ENCODE data around the gene HHIP.

Gene HHIP

GRCh38 chr4:144656850-144657249 lies 10.9 kb downstream of the HHIP start:
- DNase-seq, result no peak

DNA sequence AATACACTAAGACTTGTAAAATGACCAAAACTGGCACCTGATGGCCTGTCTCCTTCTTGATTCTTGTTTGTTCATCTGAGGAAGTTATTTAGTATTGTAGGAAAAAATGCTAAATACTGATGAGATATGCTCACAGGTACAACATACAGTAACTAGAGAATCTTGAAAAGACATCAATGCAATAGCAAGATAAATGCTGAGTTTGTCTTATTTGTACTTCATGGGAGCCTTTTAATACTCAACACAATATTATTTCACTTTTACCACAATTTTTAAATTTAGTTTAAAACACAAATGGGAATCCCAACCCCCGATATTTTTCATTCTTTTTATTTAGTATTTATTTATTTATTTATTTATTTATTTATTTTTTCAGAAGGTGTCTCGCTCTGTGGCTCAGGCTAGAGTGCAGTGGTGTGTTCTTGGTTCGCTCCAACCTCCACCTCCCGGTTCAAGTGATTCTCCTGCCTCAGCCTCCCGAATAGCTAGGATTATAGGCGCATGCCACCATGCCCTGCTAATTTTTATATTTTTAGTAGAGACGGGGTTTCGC lies 12.1 kb downstream of the HHIP start:
- no peak for DNase-seq

DNA sequence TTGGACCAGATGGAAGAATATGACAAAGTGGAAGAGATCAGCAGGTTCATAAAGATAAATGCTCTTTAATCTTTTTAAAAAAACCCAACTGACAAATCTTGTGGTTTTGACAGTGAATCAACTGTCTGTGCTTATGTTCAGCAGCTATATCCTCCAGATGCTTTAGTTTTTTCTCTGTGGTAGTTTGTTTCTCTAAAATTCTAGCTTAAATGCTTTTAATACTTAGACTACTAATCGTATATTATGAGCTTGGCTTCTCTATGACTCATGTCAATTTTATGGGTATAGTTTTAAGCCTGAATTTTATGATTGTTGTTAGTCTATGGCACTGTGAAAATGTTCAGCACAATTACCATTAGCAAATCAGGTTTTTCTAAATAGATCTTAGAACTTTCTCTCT lies 12.9 kb downstream of the HHIP start:
- DNase-seq, result no peak

DNA sequence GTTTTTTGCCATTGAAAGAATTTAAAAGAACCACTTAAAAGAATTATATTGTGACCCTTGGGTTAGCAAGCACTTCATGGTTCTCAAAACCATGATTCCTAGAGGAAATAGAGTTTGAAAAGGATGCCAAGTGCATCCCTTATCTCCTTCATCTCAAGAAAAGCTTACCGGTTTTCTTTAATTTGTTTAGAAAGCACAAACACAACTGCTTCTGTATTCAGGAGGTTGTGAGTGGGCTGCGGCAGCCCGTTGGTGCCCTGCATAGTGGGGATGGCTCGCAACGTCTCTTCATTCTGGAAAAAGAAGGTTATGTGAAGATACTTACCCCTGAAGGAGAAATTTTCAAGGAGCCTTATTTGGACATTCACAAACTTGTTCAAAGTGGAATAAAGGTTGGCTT lies 13.5 kb downstream of the HHIP start:
- DNase-seq, result no peak

- DNase-seq, result no peak
Observed at GRCh38 chr4:144663834-144664475, 18.0 kb downstream of the HHIP start.

DNA sequence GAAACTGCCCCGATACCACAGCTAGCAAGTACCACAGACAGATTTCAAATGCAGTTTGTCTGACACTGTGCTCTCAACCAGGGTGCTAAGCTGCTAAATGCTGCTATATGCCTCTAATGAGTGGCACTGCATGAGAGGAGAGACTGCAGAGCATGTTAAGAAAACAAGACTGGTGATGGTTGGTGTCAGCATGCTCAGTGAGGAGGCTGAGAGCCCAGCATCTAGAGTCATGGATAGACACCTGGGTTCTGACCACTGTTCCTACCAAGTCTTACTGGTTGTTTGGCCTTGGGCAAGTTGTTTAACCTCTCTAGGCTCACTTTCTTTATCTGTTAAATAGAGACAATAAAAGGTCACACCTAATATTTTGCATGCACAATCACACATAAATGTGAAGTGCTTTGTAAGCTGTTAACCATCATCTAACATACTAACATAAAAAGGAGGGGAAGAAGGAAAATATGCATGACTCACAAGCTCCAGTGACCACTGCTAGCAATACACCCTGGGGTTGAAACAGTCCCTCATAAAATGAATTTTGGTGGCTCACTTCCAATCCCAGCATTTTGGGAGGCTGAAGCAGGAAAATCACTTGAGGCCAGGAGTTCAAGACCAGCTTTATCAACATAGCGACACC lies 20.7 kb downstream of the HHIP start:
- DNase-seq, result no peak

GRCh38 chr4:144667500-144667899 lies 21.5 kb downstream of the HHIP start:
- DNase-seq, result no peak

GRCh38 chr4:144670776-144671175 lies 24.8 kb downstream of the HHIP start:
- DNase-seq, result no peak

GRCh38 chr4:144674711-144675110 lies 28.8 kb downstream of the HHIP start:
- DNase-seq, result no peak

- no peak for DNase-seq
Observed at GRCh38 chr4:144681806-144682205, 35.9 kb downstream of the HHIP start.

DNA sequence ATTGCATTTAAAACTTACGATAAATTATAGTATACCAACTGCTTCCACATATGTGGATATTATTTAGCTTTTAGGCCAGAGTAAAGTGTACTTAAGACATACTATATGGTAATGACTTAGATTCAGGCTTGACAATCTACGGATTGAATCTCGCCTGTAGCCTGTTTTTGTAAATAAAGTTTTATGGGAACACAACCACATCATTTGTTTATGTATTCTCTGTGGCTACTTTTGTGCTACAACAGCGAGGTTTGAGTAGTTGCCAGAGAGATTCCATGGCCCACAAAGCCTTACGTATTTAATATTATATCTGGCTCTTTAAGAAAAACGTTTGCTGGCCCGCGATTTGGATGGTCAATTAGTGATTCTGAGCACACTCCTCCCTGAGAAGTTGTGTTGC lies 37.6 kb downstream of the HHIP start:
- DNase-seq, result no peak

DNA sequence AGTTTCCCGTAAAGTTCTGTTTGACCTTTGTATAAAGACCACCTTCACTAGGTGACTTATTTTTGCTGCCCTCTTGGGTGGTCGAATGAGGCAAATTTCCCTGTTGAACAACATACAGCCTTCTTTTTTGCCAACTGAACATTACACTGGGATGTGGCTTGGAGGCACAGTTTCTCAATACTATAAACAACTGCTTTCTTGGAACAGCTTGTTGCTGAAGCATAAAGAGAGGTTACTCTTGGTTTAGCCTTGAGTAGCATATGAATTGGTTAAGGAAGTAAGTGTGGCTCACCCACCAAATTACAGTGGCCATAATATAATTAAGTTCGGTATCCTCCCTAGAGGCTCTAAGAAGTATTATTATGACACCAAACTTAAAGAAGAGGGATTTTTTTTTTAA lies 40.0 kb downstream of the HHIP start:
- no peak for DNase-seq

- DNase-seq, result no peak
Observed at GRCh38 chr4:144686921-144687320, 41.0 kb downstream of the HHIP start.

GRCh38 chr4:144687466-144687865 lies 41.5 kb downstream of the HHIP start:
- DNase-seq, result no peak

- DNase-seq, result no peak
Observed at GRCh38 chr4:144688035-144688569, 42.1 kb downstream of the HHIP start.

- no peak for DNase-seq
Observed at GRCh38 chr4:144689125-144689524, 43.2 kb downstream of the HHIP start.

DNA sequence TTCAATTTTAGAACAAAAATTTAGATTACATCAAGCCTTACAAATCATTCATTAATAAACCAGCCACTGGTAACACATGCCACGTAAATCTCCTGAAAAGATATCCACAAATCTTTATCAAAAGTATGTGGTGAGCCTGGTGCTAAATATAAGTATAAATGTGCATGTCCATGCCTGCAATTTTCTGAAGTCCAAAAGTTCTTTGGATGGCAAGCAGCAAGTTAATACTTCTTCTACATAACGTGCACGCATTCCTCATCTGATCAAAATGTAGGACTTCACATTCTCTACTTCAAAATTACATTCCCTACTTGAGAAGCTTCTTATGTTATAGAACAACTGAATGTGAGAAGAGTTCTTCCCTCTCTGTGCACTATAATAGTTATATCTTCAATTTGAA lies 49.8 kb downstream of the HHIP start:
- DNase-seq, result no peak

DNA sequence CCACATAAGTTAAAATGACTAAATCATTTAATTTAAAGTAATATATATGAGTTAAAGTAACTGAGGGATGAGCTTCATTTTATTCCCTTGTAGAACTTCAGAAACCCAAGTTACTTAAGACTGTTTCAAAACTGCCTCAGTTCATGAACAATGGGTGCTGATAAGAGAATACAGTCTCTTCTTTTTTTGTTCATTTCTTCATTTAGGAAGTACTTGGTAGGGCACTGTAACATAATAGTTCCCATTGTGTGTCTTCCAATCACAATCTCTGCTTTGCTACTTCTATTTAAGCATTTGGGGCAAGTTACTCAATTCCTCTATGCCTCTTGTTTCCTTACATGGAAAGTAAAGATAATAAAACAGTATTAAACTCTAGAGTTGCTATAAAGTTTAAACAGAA lies 50.4 kb downstream of the HHIP start:
- no peak for DNase-seq

DNA sequence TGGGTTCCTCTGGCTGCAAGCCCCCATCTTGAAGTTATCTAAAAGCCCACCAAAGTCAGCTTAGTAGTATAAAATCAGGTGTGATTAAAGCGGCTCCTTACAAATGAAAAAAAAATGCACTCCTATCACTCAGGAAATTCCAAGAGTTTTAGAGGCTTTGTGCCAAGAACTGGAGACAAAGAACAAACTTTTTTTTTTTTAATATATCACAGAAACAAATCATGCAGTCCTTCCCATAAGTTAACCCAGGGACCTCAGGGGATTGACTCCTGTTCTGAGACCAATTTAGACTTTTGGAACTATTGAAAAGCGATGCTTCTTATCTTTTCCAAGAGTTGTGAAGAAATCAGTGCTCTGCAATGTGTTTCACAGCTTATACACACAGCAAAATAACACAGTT lies 53.6 kb downstream of the HHIP start:
- no peak for DNase-seq

DNA sequence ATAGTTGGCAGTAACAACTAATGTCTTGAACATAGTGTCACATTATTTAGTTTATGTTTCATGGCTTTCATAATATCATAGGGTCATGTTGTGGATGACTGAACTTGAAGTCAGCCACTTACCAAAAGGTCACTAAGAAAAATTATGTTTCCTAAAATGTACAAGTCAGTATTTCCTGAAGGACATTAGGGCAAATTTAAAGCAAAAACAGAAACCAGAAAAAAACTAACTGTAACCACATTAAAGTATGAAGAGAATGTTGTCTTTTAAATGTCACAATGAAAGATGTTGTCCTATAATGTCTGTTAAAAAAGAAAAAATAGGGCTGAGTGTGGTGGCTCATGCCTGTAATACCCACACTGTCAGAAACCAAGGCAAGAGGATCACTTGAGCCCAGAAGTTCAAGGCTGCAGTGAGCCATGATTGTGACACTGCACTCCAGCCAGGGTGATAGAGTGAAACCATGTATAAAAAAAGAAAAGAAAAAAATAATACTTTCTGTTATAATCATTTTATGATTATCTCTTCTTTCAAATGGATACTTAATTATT lies 55.8 kb downstream of the HHIP start:
- DNase-seq, result no peak

DNA sequence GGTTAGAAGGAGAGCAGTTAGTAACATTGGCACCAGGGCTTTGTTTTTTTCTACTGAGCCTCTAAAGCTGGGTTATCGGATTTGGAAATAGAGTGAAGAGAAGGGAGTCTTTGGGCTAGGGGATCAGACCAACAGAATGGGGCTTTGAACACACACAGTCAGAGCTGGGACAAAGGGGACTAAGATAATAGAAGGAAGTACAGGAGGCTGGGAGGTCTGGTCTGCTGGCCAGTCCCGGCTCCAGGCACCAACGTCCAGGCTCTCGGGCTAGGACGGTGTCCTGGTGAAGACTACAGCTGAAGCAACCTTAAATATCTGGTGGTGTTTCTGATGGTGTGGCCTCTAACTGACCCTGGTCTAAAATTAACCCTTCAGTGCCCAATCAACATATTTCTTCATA lies 57.5 kb downstream of the HHIP start:
- no peak for DNase-seq

DNA sequence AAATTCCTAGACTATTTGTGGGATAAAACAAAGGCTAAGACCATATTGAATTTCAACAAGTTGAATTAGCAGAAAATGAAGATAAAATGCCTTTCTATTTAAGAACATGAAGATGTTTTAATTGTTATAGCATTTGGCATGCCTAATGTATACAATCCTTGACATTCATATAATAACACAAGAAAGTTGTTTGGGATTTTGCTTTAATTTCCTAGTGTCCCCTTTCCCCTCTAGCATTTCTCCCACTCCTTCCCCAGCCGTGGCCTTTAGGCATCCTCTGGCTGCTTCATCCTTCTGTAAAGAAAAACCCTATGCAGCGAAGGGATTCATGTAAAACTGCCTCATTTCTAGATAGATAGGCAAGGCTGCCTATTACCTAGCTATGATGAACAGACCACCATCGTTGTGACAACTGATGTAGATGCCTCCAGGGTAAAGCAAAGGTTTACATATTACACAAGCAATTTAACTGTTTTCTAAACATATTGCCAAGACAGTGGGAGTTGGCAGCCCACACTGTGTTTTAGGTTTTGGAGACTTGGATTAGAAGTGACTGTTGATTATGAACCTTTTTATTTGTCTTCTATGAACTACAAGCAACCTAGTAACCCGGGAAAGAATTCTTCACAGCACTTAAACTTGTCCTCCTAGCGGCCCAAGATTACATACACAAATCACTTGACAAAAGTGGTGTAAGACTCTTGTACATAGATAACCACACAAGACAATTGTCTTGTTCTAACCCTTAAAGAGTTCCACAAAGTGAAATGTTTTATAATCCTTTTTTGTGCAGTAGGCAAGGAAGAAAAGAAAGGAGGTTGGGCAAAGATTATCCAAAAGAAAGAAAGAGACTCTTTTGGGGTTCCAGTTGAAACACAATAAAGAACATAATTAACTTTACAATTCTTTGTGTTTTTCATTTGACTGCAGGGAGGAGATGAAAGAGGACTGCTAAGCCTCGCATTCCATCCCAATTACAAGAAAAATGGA lies 59.9 kb downstream of the HHIP start:
- DNase-seq, result no peak

DNA sequence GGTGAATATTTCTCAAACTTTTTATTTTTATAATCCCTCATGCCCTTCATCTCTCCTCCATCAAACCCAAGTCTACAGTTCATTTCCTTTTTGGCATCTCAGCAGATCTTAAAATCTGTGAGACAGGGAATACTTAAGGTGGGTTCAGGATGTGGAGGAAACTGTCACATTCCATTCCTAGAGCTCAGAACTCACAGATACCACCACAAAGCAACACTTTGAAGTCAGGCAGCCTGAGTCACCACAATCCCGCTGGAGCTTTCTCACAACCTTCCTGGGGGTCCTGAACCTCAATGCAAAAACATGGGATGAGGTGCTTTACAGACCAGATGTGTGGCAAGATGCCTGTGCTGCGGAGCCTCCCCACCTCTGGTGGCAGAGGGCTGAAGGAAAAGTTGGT lies 63.2 kb downstream of the HHIP start:
- DNase-seq, result no peak
